B cell (primary cell): ENCODE data around the gene RBBP8NL.

Experiments
- CTCF ChIP-seq: fragments of 200-600 bp; IDR thresholded peaks from one replicate; pipeline ENCODE4 v1.8.0; 2022; ENCODE audit warnings: antibody characterized with exemption, mild to moderate bottlenecking
- EZH2 ChIP-seq: IDR thresholded peaks from 2 replicates; pipeline ENCODE4 v1.6.1; 2012; ENCODE audit warnings: borderline replicate concordance, low read depth, mild to moderate bottlenecking, moderate library complexity, low read length; ENCODE audit not compliant: insufficient read depth, poor library complexity, severe bottlenecking

GRCh38 chr20:62400541-62400940 lies 26.8 kb downstream of the RBBP8NL start:
- TF ChIP-seq CTCF = no peak
- TF ChIP-seq EZH2 = no peak
